Choroid plexus epithelial cell (primary cell): ENCODE data around the gene MCUB.
"Not testable (repeated sequence)": the region's sequence is repeated elsewhere in the genome, so short reads cannot be mapped to it uniquely, and the experiment has no call there.

Experiments
- DNase-seq: peaks from one replicate; pipeline ENCODE4 v3.0.0-alpha.2; 2010; ENCODE audit warnings: low read depth
- H3K4me3 ChIP-seq: 2 replicates; pipeline ENCODE4 v1.5.1; 2011; ENCODE audit warnings: low read depth, mild to moderate bottlenecking, control low read depth, low read length, moderate library complexity
- TF ChIP-seq, protein P1 (sequence below): conservative IDR thresholded peaks from 2 replicates; pipeline ENCODE4 v1.5.1; 2011; ENCODE audit warnings: low read depth, mild to moderate bottlenecking, control low read depth, inconsistent platforms, low read length, moderate library complexity

MCUB gene

DNA sequence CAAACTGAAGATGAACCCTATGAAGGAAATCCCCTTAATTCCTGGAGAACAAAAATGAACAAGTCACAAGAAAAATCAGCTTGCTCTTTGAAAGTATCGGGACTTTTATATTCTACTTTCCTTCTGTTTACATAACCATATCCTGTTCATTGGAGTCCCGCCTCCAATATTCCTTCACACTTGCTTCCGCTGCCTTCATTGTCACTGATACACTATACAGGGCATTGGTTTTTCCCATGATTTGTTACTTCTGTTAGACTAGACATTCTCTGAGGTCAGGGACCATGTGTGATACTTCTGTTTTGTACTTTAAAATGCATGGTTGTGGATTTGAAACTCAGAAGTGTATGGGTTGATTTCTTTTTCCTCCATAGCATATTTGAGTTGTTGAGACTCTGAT is 18.8 kb downstream of the MCUB start:
- H3K4me3 ChIP-seq, result no peak overlapping the region
- TF ChIP-seq, protein P1, sequence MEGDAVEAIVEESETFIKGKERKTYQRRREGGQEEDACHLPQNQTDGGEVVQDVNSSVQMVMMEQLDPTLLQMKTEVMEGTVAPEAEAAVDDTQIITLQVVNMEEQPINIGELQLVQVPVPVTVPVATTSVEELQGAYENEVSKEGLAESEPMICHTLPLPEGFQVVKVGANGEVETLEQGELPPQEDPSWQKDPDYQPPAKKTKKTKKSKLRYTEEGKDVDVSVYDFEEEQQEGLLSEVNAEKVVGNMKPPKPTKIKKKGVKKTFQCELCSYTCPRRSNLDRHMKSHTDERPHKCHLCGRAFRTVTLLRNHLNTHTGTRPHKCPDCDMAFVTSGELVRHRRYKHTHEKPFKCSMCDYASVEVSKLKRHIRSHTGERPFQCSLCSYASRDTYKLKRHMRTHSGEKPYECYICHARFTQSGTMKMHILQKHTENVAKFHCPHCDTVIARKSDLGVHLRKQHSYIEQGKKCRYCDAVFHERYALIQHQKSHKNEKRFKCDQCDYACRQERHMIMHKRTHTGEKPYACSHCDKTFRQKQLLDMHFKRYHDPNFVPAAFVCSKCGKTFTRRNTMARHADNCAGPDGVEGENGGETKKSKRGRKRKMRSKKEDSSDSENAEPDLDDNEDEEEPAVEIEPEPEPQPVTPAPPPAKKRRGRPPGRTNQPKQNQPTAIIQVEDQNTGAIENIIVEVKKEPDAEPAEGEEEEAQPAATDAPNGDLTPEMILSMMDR, result no peak
- DNase-seq, result no peak

DNA sequence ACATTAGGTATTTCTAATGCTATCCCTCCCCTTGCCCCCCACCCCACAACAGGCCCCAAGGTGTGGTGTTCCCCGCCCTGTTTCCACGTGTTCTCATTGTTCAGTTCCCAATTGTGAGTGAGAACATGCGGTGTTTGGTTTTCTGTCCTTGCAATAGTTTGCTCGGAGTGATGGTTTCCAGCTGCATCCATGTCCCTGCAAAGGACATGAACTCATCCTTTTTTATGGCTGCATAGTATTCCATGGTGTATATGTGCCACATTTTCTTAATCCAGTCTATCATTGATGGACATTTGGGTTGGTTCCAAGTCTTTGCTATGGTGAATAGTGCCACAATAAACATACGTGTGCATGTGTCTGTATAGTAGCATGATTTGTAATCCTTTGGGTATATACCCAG is 20.0 kb downstream of the MCUB start:
- not testable (repeated sequence) for H3K4me3 ChIP-seq, DNase-seq

- TF ChIP-seq, protein P1, result no peak
- no peak for DNase-seq
These were observed 28.1 kb downstream of the MCUB start for GRCh38 chr4:109588176-109588575.

DNA sequence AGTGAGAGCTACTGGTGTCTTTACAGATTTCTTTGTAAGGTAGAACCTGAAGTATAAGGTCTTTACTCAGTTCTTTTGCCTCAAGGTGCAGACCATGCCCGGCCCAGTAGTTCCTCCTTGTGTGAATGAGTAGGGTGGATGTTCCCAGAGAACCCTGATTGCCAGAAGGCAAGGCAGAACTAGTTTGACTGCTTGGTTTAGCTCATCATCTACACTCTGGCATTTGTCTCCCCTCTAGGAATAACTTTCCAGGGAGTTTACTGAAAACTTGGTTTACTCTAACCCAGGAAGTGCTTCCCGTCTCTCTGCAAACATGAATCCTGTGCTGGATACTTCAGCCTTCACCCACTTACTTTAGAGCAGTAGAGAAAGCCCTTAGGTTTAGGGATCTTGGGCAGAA is 29.1 kb downstream of the MCUB start:
- H3K4me3 ChIP-seq, result no peak overlapping the region
- DNase-seq, result no peak
- TF ChIP-seq, protein P1, result no peak

More at GRCh38 chr4:109588176-109588575, 28.1 kb downstream of the MCUB start:
- H3K4me3 ChIP-seq, result no peak overlapping the region

- TF ChIP-seq, protein P1, result no peak
- H3K4me3 ChIP-seq, result no peak overlapping the region
- no peak for DNase-seq
These were observed 29.6 kb downstream of the MCUB start for GRCh38 chr4:109589605-109590004.

GRCh38 chr4:109590905-109591304 is 30.9 kb downstream of the MCUB start:
- DNase-seq, result no peak
- no peak overlapping the region for H3K4me3 ChIP-seq
- TF ChIP-seq, protein P1, result no peak

GRCh38 chr4:109592367-109592766 is 32.3 kb downstream of the MCUB start:
- no peak overlapping the region for H3K4me3 ChIP-seq
- no peak for DNase-seq
- TF ChIP-seq, protein P1, result no peak

- not testable (repeated sequence) for H3K4me3 ChIP-seq
These were observed 35.1 kb downstream of the MCUB start for GRCh38 chr4:109595123-109595522.

DNA sequence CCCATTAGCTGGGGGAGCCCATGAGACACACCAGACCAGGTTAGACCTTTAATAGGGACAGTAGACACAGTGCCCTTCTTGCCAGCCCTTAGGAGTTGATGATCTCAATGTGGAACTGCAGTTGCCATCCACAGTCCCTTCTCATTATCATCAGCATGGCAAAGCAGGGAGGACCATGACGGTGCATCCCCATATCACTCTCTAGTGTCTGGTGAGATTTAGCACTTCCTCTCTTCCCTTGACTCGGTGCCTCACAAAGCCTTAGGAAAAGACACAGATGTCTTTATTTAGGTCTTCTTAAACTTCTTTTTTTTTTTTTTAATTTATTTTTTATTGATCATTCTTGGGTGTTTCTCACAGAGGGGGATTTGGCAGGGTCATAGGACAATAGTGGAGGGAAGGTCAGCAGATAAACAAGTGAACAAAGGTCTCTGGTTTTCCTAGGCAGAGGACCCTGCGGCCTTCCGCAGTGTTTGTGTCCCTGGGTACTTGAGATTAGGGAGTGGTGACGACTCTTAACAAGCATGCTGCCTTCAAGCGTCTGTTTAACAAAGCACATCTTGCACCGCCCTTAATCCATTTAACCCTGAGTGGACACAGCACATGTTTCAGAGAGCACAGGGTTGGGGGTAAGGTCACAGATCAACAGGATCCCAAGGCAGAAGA is 36.5 kb downstream of the MCUB start:
- H3K4me3 ChIP-seq, DNase-seq: not testable (repeated sequence)

More at GRCh38 chr4:109595123-109595522, 35.1 kb downstream of the MCUB start:
- not testable (repeated sequence) for DNase-seq
